Urothelium cell line (cell line): ENCODE measurements around the gene CSRP2.
A peak's percentile ranks its signal among the peaks of the same experiment; 100 is the strongest.

ENCODE experiments used
- DNase-seq: peaks from one replicate; pipeline ENCODE4 v3.0.0; 2011; ENCODE audit warnings: low spot score, mixed read lengths
- FAIRE-seq: peaks from 2 replicates; lab custom pipeline; 2011; peaks lifted over from hg19 to GRCh38; lab: Jason Lieb, UNC

Gene CSRP2

GRCh38 chr12:76863837-76864236, 15.0 kb downstream of the CSRP2 start:
- DNase-seq = no peak
- FAIRE-seq = no peak

GRCh38 chr12:76863005-76863670, 15.7 kb downstream of the CSRP2 start:
- no peak for FAIRE-seq
- DNase-seq = no peak

DNA sequence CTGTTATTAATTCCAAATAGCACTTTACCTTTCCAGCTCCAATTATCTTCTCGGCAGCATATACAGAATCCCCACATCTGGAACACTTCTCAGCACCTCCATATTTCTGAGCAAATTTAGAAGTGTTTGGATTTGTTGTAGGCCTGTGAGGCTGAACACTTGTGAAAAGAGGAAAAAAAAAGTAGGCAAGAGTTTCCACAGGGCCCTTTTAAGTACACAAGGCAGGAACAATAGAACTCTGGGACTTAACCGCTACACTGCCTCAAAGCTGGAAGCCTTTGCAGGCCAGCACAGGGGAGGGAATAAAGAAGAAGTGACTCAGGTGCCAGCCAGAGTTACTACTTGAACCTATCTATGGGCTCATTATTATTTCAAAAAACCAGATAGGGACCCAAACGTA, 18.6 kb downstream of the CSRP2 start:
- FAIRE-seq (no peak), DNase-seq (no peak)

DNA sequence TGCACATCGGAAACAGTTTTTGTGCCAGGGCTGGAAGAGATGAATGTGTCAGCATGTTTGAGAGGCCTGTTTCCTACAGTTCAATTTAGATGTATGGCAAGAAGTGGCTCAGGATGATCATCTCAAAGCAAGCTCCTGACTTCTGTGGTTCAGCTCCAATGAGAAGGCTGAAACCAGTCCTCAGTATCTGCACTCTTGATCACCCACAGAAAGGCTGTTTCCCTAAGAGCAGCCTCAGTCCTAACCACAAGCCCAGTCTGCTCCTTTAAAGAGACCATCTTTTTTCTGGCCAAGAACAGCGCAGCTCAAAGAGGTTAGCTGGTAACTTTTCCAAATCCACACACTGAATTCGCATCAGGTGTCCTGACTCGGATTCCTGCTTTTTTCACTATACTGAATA, 19.2 kb downstream of the CSRP2 start:
- DNase-seq = no peak
- FAIRE-seq = no peak

GRCh38 chr12:76856018-76856644, 22.7 kb downstream of the CSRP2 start:
- no peak for FAIRE-seq

DNA sequence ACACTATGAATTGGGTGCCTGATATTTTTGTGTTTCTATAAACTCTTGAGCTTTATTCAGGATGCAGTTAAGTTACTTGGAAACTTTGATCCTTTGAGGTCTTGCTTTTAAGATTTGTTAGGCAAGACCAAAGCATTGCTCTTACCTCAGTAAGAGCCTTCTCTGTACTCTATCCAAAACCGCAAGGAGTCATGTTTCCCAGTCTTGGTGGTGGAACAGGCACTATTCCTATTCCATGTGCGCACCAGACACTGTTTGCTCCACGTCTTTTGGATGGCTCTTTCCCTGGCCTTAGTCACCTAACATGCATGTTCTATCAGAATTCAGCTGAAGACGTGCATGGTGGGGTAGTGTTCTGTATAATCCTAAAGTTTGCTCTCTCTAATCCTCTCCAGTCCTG, 23.5 kb downstream of the CSRP2 start:
- FAIRE-seq = no peak

More at GRCh38 chr12:76856018-76856644, 22.7 kb downstream of the CSRP2 start:
- no peak for DNase-seq

DNA sequence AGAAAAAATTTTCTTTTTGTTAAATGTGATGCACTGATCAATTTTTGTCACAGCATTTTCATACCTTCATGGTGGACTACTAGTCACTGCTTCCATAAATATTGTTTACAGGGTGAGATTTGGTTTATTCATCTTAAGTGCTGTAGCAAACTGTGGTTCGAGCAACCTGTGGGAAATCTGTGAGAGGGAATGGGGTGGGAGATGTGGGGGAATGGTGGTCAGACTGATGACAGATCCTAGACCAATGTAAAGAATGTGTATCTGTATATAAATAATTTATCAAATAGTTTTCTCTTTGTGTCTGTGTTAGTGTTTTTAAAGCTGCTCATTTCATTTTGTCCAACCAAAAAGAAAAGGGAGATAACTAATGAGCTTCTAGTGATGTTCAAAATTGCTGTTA, 26.7 kb downstream of the CSRP2 start:
- FAIRE-seq = no peak

More for the DNA sequence above, 23.5 kb downstream of the CSRP2 start:
- DNase-seq = no peak

DNA sequence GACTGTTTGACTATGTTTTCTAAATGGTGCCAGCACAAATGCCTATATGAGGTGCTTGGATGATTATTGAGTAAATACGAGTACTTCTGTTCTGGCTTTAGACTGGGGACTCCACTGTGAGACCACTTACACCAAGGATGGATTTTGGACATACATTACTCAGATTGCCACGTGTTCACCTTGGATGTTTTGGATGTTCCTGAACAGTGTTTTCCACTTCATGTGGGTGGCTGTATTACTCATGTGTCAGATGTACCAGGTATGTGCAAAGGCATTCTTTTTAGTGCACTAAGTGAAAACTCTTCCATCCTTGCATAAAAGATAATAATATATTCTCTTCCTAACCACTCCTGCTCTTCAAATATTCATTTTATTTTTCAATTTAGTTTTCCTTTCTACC, 30.7 kb downstream of the CSRP2 start:
- no peak for DNase-seq
- no peak for FAIRE-seq

More for the DNA sequence above, 26.7 kb downstream of the CSRP2 start:
- DNase-seq = no peak

GRCh38 chr12:76847260-76847659, 31.6 kb downstream of the CSRP2 start:
- no peak for FAIRE-seq
- no peak for DNase-seq

GRCh38 chr12:76836633-76837032, 42.2 kb downstream of the CSRP2 start:
- FAIRE-seq (no peak), DNase-seq (no peak)

- DNase-seq = no peak
- no peak for FAIRE-seq
Observed at GRCh38 chr12:76830436-76830835, 48.4 kb downstream of the CSRP2 start.

DNA sequence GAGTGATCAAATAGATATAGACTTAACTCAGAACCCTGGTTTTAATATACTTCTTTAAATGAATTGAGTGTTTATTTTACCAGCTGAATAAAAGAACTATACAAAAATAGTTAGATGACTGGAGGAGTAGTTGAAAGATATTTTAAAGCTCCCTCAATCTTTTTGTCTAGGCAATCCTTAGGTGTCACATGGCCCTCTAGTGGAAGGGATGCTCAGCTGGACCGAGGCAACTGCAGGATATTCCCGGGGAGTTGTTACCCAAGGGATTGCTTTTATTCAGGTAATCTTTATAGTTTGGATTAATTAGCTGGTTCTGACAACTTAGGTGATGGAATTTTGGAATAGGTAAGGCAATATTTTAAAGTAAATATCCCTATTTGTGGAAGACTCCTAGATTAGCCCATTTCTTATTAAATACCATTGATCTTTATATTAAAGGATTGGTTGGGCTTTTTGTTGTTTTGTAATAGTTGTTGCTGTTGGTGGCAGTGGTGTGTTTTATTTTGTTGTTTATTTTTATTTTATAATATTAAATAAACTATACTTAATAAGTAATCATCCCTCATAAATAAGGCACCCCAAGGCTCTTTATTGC, 57.8 kb downstream of the CSRP2 start:
- DNase-seq (peak; percentile 18), FAIRE-seq (no peak)

DNA sequence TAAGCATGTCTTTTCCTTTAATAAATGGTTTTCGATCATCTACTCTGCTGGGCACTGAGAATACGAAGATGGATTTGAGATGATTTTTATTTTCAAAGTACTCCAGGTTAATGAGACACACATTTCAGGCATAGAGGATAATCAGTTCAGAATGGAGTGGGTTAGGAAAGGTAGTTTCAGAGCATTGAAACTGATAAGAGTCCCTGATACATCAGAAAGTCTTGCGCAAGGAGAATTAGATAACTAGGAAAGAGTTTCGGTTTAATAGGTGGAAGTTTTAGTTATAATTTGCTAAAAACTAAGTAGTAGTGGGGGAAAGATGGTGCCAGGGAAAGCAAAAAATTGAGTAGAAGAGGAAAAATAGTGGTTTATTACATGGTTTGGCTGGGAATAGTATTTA, 64.8 kb downstream of the CSRP2 start:
- DNase-seq (no peak), FAIRE-seq (no peak)

DNA sequence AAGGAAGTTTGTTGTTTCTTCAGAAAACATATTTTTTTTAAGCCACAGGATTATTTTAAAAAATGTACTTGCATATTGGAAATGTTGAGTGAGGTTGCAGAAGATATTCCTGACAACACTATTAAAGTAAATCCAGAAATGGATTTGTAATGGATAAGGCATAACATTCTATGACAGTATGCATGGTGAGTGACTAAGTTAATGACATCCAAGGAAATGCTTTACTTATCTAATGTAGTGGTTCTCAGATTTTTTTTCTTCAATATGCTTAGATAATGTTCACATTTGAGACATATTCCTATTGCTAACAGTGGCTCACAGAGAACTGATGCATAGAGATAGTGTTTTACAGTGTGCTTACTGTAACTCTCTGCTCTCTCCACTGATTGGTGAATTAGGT, 65.6 kb downstream of the CSRP2 start:
- FAIRE-seq (no peak), DNase-seq (no peak)

- no peak for DNase-seq
- no peak for FAIRE-seq
Observed at GRCh38 chr12:76811976-76812375, 66.8 kb downstream of the CSRP2 start.

GRCh38 chr12:76810671-76811419, 68.0 kb downstream of the CSRP2 start:
- no peak for FAIRE-seq

More at GRCh38 chr12:76810671-76811419, 68.0 kb downstream of the CSRP2 start:
- DNase-seq = no peak
